HG03520 (cell line): ENCODE data around the gene ART3.

ENCODE experiments used
- ATAC-seq: cut with Tn5 transposase; IDR thresholded peaks from one replicate; pipeline ENCODE4 v1.9.1; 2021; ENCODE audit warnings: mild to moderate bottlenecking, moderate library complexity; ENCODE audit not compliant: unreplicated experiment

Gene ART3

DNA sequence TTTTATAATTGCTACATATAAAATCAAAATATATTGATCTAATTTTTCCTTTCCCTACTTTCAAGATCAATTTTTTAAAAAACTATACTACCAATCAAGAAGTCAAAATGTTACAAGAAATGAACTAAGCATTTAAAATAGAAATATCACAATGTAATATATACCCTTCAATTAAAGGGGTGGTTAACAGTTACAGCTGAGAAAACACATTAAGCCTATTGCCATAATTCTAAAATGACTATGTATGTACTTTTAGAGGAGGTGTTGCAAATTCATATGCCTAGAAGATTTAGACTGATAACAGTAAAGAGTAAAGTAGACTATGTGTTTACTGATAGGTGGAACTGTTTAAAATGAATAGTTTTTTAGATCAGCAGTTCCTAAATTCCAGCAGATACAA, 70.0 kb downstream of the ART3 start:
- no peak for ATAC-seq

DNA sequence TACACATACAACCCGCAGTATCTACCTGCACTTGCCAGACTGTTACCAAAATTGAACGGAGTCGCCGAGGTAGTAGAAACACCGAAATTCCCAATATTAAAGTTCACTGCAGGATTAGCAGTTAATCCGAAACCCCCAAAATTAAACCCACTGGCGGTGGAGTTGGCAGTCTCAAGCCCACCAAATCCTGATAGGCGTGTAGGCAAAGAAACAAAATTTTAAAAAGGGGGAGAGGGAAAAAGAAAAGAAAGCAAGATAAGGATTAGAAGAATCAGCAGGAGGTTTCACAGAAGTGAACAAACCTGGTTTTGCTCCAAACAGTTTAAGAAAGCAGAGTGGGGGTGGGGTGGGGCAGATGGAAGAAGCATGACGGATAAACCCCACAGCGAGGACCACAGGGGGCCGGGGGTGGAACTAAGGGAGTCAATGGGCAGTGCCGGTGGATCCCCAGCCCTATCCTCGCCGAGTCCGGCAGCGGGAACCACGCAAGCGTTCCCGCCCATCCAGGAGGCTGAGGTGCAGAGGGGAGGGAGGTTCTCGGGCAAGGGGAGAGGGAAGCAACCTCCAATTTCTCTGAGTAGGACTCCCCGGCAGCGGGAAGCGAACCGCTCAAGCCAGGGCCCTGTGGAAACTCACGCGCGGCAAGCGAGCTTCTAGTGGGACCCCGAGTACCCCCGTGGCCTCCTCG, 73.1 kb downstream of the ART3 start:
- peak; percentile 29 for ATAC-seq

DNA sequence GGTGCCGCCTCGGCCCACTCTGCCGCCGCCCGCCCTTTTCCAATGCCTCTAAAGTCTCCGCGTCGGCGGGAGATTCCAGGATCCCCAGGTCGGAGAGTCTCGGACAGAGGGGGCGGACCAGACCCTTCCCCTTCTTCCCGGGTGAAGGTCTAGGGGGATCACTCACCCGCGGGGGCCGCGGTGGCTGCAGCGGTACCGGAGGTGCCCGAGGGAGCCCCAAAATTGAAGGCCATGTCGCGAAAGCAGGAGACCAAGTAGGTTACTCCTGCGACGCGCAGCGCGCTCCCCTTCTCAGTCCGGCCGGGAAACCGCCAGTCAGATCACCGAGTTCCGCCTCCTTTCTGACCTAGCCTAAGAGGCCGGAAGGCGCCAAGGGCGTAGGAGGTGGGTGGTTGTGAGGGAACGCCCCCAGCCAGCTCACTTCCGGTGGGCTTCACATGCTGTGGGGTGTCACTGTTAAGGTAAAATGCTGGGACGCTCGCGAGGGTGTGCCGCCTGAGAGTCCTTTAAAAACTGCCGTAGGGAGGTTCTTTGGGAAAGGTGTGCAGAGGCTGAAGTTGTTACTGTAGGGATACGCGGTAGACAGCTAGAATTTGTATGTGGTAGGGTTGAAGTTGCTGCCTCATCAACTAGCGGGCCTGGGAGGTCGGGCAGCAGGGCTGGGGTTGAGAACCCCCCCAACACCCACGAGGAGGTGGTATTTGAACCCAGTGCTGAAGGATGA, 73.8 kb downstream of the ART3 start, which contains the start of gene NUP54:
Gene NUP54 (minus strand): TSS at position 256 of the 724 bp plus-strand sequence. CDS start 23 bp downstream, at position 233.
- ATAC-seq = peak; percentile 98

DNA sequence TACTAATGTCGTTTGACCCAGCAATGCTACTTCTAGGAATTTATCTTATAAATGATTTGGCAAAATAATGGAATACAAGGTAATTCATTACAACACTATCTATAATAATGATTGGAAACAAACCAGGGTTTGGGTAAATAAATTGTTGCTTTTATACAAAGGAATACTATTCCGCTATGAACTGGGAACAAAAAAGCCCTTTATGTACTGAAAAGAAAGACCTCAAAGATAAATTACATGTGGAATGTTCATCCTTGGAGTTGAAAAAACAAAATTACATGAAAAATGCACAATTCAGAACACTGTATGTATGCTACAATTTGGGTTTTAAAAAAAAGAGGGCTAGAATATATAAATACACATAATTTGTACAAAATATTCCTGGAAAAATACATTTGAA, 78.8 kb downstream of the ART3 start:
- ATAC-seq = no peak

DNA sequence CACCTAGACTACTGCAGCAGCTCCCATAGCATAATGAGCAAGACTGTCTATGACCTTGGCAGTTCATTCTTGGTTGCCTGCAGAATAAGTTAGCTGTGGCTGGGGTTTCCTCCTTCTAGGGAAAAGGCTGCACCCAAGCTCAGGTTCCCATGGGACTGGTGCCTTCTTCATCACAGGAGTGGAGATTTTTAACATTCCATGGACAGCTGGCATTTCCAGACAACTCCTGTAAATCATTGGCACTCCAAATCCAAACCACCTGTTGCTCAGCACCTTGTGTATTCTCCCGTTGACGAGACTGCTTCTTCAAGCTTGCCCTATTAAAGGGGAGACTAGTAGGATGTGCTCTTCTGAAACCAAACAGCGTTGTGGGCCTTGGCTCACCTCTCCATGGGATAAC, 81.5 kb downstream of the ART3 start:
- ATAC-seq = no peak

DNA sequence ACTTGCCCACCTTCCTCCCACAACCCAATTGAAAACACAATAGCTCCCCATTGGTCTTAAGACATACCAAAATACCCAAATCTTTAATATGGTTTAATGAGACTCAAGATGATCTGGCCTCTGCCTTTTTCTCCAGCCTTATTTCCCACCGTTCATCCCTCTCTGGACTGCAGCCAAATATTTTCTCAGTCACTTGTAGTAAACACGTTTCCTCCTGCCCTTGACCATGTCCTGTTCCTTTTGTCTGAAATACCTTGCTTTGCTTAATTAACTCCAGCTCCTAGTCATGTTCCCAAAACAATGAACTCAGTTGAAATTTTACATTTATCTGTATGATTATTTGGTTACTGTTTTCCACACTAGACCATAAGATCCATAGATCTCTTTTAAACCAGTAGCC, 82.1 kb downstream of the ART3 start:
- ATAC-seq = no peak

DNA sequence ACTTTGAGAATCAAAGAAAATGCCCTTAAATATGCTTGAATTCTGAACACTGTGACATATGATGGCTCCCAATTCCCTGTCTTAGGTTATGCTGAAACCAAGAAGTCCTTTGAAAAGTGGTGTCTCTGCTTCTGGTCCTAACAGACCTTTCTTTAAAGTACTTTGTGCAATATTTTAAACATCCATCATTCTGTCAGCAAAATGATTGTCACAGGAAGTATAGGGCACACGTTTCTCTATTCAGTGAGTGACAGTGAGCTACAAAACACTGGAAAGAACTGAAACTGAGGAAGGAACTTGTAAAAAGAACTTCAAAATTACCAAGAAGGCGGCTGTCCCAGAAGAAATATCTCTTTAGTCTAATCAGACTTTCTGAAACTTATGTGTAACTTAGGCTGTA, 85.8 kb downstream of the ART3 start:
- ATAC-seq = no peak
